Measurements from ENCODE around the gene LPCAT1. TPM values are rescaled to one million over a fixed set of nuclear protein-coding genes. Genes with fewer than 3 reads are reported as not detected.

LPCAT1 gene
- total RNA-seq, 1 donor from 2014 or later = 41.9 TPM

- TF ChIP-seq EZH2 (IDR thresholded peaks at IDR 0.05; ENCODE audit: insufficient read depth, low read length) (no peak), CTCF (IDR thresholded peaks at IDR 0.05; ENCODE audit: insufficient read depth, low read depth, low read length) (no peak)
- Histone ChIP-seq H3K27ac (ENCODE audit: low read depth, low read length) (no peak overlapping the region), H3K4me1 (ENCODE audit: insufficient read depth, low read length) (no peaks in the 10 kb centered on the region), H3K9ac (ENCODE audit: low read length) (no peak overlapping the region), H3K79me2 (ENCODE audit: insufficient read depth, low read length) (no peaks in the 10 kb centered on the region), H3K9me3 (ENCODE audit: insufficient read depth, low read depth, low read length) (peaks cover 3% of the 10 kb centered on the region), H3K36me3 (ENCODE audit: insufficient read depth, low read length) (no peaks in the 10 kb centered on the region), H3K4me2 (ENCODE audit: low read length) (no peak overlapping the region), H2AFZ (ENCODE audit: low read depth, low read length) (no peak overlapping the region), H3K4me3 (ENCODE audit: insufficient read depth, low read depth, low read length) (no peak overlapping the region), H4K20me1 (ENCODE audit: insufficient read depth, low read length) (no peaks in the 10 kb centered on the region), H3K27me3 (ENCODE audit: insufficient read depth, low read length) (peaks cover 6% of the 10 kb centered on the region)
- Mint-ChIP-seq H3K36me3 (ENCODE audit: low read depth, unreplicated experiment) (peaks cover 5% of the 10 kb centered on the region), H3K27ac (ENCODE audit: unreplicated experiment) (no peak overlapping the region), H3K9me3 (ENCODE audit: unreplicated experiment) (peaks cover 9% of the 10 kb centered on the region), H3K27me3 (ENCODE audit: low read depth, unreplicated experiment) (peaks cover 45% of the 10 kb centered on the region), H3K4me3 (ENCODE audit: unreplicated experiment) (no peak overlapping the region), H3K4me1 (ENCODE audit: low read depth, unreplicated experiment) (no peaks in the 10 kb centered on the region)
- DNase-seq (ENCODE audit: low read depth) (no peak), FAIRE-seq (no peak)
Observed at GRCh38 chr5:1414311-1415058, 109.3 kb downstream of the LPCAT1 start.

GRCh38 chr5:1413611-1414241 lies 110.0 kb downstream of the LPCAT1 start:
- Histone ChIP-seq H2AFZ (ENCODE audit: low read depth, low read length) (no peak overlapping the region), H3K9ac (ENCODE audit: low read length) (no peak overlapping the region), H3K79me2 (ENCODE audit: insufficient read depth, low read length) (no peaks in the 10 kb centered on the region), H3K36me3 (ENCODE audit: insufficient read depth, low read length) (no peaks in the 10 kb centered on the region), H4K20me1 (ENCODE audit: insufficient read depth, low read length) (no peaks in the 10 kb centered on the region), H3K27me3 (ENCODE audit: insufficient read depth, low read length) (peaks cover 6% of the 10 kb centered on the region), H3K4me3 (ENCODE audit: insufficient read depth, low read depth, low read length) (no peak overlapping the region), H3K9me3 (ENCODE audit: insufficient read depth, low read depth, low read length) (peaks cover 3% of the 10 kb centered on the region), H3K4me1 (ENCODE audit: insufficient read depth, low read length) (no peaks in the 10 kb centered on the region), H3K27ac (ENCODE audit: low read depth, low read length) (no peak overlapping the region), H3K4me2 (ENCODE audit: low read length) (no peak overlapping the region)
- H3K36me3 Mint-ChIP-seq (ENCODE audit: low read depth, unreplicated experiment) = peaks cover 5% of the 10 kb centered on the region
- FAIRE-seq (no peak), DNase-seq (ENCODE audit: low read depth) (no peak)
- peaks cover 9% of the 10 kb centered on the region for H3K9me3 Mint-ChIP-seq (ENCODE audit: unreplicated experiment)
- H3K4me3 Mint-ChIP-seq (ENCODE audit: unreplicated experiment) = no peak overlapping the region
- H3K27me3 Mint-ChIP-seq (ENCODE audit: low read depth, unreplicated experiment) = peaks cover 46% of the 10 kb centered on the region
- no peak overlapping the region for H3K27ac Mint-ChIP-seq (ENCODE audit: unreplicated experiment)
- TF ChIP-seq EZH2 (IDR thresholded peaks at IDR 0.05; ENCODE audit: insufficient read depth, low read length) (no peak), CTCF (IDR thresholded peaks at IDR 0.05; ENCODE audit: insufficient read depth, low read depth, low read length) (no peak)
- no peaks in the 10 kb centered on the region for H3K4me1 Mint-ChIP-seq (ENCODE audit: low read depth, unreplicated experiment)

- no peaks in the 10 kb centered on the region for H3K4me1 ChIP-seq (ENCODE audit: insufficient read depth, low read length)
- Mint-ChIP-seq H3K27me3 (ENCODE audit: low read depth, unreplicated experiment) (peaks cover 45% of the 10 kb centered on the region), H3K9me3 (ENCODE audit: unreplicated experiment) (peaks cover 8% of the 10 kb centered on the region), H3K4me1 (ENCODE audit: low read depth, unreplicated experiment) (no peaks in the 10 kb centered on the region), H3K36me3 (ENCODE audit: low read depth, unreplicated experiment) (peaks cover 5% of the 10 kb centered on the region), H3K27ac (ENCODE audit: unreplicated experiment) (peak overlapping the region; percentile 12), H3K4me3 (ENCODE audit: unreplicated experiment) (no peak overlapping the region)
- H3K27me3 ChIP-seq (ENCODE audit: insufficient read depth, low read length) = peaks cover 6% of the 10 kb centered on the region
- H3K4me3 ChIP-seq (ENCODE audit: insufficient read depth, low read depth, low read length) = no peak overlapping the region
- no peak overlapping the region for H3K9ac ChIP-seq (ENCODE audit: low read length)
- DNase-seq (ENCODE audit: low read depth) = no peak
- H4K20me1 ChIP-seq (ENCODE audit: insufficient read depth, low read length) = no peaks in the 10 kb centered on the region
- TF ChIP-seq CTCF (IDR thresholded peaks at IDR 0.05; ENCODE audit: insufficient read depth, low read depth, low read length) (no peak), EZH2 (IDR thresholded peaks at IDR 0.05; ENCODE audit: insufficient read depth, low read length) (no peak)
- FAIRE-seq = no peak
- no peaks in the 10 kb centered on the region for H3K79me2 ChIP-seq (ENCODE audit: insufficient read depth, low read length)
- no peak overlapping the region for H3K27ac ChIP-seq (ENCODE audit: low read depth, low read length)
- H3K36me3 ChIP-seq (ENCODE audit: insufficient read depth, low read length) = no peaks in the 10 kb centered on the region
- no peak overlapping the region for H2AFZ ChIP-seq (ENCODE audit: low read depth, low read length)
- H3K9me3 ChIP-seq (ENCODE audit: insufficient read depth, low read depth, low read length) = no peaks in the 10 kb centered on the region
- no peak overlapping the region for H3K4me2 ChIP-seq (ENCODE audit: low read length)
Observed at GRCh38 chr5:1413211-1413610, 110.5 kb downstream of the LPCAT1 start.
